Panc1 (cell line): ENCODE data around the gene PPTC7.

ENCODE experiments used
- SIN3A ChIP-seq: IDR thresholded peaks from 2 replicates; pipeline ENCODE4 v1.6.1; 2012; ENCODE audit warnings: low read depth, mild to moderate bottlenecking, low read length, moderate library complexity, borderline replicate concordance; ENCODE audit not compliant: insufficient read depth
- TF ChIP-seq, protein P1 (sequence below): fragments of 450-650 bp; IDR thresholded peaks from 2 replicates; pipeline ENCODE4 v1.5.1; 2017; ENCODE audit warnings: mild to moderate bottlenecking

DNA sequence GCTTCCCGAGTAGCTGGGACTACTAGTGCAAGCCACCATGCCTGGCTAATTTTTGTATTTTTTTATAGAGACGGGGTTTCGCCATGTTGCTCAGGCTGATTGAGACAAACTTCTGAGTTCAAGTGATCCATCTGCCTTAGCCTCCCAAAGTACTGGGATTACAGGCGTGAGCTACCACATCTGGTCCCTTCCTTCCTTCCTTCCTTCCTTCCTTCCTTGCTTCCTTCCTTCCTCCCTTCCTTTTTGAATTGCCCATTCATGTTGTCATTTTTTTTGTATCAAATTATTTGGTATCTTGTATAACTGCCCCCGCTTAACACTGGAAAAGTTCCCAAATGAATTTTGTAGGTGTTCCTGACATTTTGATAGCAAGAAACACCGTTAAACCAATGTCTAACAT, 69.3 kb downstream of the PPTC7 start:
- TF ChIP-seq, protein P1, sequence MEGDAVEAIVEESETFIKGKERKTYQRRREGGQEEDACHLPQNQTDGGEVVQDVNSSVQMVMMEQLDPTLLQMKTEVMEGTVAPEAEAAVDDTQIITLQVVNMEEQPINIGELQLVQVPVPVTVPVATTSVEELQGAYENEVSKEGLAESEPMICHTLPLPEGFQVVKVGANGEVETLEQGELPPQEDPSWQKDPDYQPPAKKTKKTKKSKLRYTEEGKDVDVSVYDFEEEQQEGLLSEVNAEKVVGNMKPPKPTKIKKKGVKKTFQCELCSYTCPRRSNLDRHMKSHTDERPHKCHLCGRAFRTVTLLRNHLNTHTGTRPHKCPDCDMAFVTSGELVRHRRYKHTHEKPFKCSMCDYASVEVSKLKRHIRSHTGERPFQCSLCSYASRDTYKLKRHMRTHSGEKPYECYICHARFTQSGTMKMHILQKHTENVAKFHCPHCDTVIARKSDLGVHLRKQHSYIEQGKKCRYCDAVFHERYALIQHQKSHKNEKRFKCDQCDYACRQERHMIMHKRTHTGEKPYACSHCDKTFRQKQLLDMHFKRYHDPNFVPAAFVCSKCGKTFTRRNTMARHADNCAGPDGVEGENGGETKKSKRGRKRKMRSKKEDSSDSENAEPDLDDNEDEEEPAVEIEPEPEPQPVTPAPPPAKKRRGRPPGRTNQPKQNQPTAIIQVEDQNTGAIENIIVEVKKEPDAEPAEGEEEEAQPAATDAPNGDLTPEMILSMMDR = no peak
- no peak for TF ChIP-seq SIN3A
